Measurements from ENCODE around the gene KLHL35. TPM values are rescaled to one million over a fixed set of nuclear protein-coding genes. Genes with fewer than 3 reads are reported as not detected.
A peak's percentile ranks its signal among the peaks of the same experiment; 100 is the strongest.

Gene KLHL35
- total and polyA plus RNA-seq, 2 experiments from 2014 or later = 5.7 to 13.0 TPM

DNA sequence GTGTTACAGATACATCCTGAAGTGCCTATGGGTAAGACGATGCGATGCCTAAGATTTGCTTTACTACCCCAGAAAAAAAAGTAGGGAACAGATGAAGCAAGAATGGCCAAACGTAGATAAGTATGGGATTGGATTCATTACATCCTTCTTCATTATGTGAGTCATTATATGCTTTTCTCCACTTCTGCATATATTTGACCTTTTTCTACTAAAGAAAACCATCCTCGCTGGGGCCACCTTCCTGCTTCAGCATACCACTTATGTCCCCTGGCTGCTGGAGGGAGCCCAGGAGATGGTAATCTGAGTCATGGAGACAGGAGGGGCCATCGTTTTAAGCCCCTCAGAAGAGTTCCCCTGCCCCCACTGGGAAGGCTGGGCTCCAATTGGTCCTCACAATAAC is 14.4 kb upstream of the KLHL35 start:
- Histone ChIP-seq H3K9ac (no peak overlapping the region), H4K20me1 (ENCODE audit: insufficient read depth) (no peaks in the 10 kb centered on the region), H2AFZ (no peak overlapping the region), H3K79me2 (ENCODE audit: insufficient read depth) (no peaks in the 10 kb centered on the region), H3K4me1 (ENCODE audit: insufficient read depth) (no peaks in the 10 kb centered on the region), H3K27ac (no peak overlapping the region), H3F3A (ENCODE audit: insufficient read depth) (no peaks in the 10 kb centered on the region), H3K27me3 (replicated peaks; ENCODE audit: insufficient read depth) (no peaks in the 10 kb centered on the region), H3K4me3 (no peak overlapping the region), H3K36me3 (ENCODE audit: low read depth) (no peaks in the 10 kb centered on the region), H3K9me2 (ENCODE audit: insufficient read depth) (no peaks in the 10 kb centered on the region), H3K4me2 (ENCODE audit: unreplicated experiment) (no peak overlapping the region), H3K9me3 (ENCODE audit: low read depth) (no peaks in the 10 kb centered on the region)
- in situ Hi-C loops (cut with MboI) = loop anchor here (5.0 kb wide), 1 partner anchor 85 kb away; no protein-coding TSS in a partner anchor
- TF ChIP-seq EZH2phosphoT487 (IDR thresholded peaks at IDR 0.05; ENCODE audit: insufficient read depth, low read depth) (no peak), EZH2 (IDR thresholded peaks at IDR 0.05; ENCODE audit: insufficient read depth, poor library complexity, severe bottlenecking) (no peak)
- no peak for DNase-seq
- WGBS, 2 experiments (ENCODE audit: low coverage in 1 of 2, low lambda C conversion rate in 2 of 2, missing lambda C conversion rate in 2 of 2) = 70 to 76% methylated on average over 5 of the region's 5 CpGs

DNA sequence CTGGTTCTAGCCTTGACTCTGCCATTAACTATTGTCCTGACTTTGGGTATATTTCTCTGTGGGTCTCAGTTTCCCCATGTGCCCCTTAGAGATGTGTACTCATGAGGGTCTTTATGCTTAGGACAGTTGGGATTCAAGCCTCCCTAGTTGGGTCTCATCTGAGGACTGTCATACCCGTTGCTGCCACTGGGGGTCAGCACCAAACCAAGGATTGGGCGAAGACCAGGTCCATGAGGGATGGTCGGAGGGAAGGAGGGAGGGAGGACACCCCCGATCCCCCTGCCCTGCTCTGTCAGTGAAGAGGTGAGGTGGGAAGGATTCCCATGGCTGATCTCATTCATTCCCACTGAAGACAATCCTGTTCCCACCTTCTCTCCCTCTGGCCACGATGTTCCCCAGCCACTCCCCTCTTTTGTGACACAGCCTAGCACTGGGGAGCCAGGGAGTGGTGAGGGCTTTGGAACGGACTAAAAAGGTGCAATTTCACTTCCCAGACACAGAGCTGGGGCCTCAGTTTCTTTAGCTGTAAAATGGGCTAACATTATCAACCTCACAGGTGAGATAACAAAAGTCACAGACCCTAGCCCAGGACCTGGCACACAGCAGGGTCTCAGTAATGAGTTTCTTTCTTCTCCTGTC is 12.4 kb upstream of the KLHL35 start:
- Histone ChIP-seq H3K9me2 (ENCODE audit: insufficient read depth) (no peaks in the 10 kb centered on the region), H3K4me1 (ENCODE audit: insufficient read depth) (no peaks in the 10 kb centered on the region), H3K36me3 (ENCODE audit: low read depth) (no peaks in the 10 kb centered on the region), H3K27me3 (replicated peaks; ENCODE audit: insufficient read depth) (no peaks in the 10 kb centered on the region), H3F3A (ENCODE audit: insufficient read depth) (no peaks in the 10 kb centered on the region), H3K9ac (no peak overlapping the region), H3K4me2 (ENCODE audit: unreplicated experiment) (no peak overlapping the region), H3K4me3 (no peak overlapping the region), H2AFZ (no peak overlapping the region), H4K20me1 (ENCODE audit: insufficient read depth) (no peaks in the 10 kb centered on the region), H3K79me2 (ENCODE audit: insufficient read depth) (no peaks in the 10 kb centered on the region), H3K9me3 (ENCODE audit: low read depth) (no peaks in the 10 kb centered on the region), H3K27ac (no peak overlapping the region)
- no peak for TF ChIP-seq EZH2 (IDR thresholded peaks at IDR 0.05; ENCODE audit: insufficient read depth, poor library complexity, severe bottlenecking)
- TF ChIP-seq EZH2phosphoT487 (IDR thresholded peaks at IDR 0.05; ENCODE audit: insufficient read depth, low read depth) = no peak
- WGBS, 2 experiments (ENCODE audit: low coverage in 1 of 2, low lambda C conversion rate in 2 of 2, missing lambda C conversion rate in 2 of 2) = 1 to 8% methylated on average over 5 to 6 of the region's 6 CpGs
- DNase-seq = peak; percentile 59
- in situ Hi-C loops (cut with MboI) = loop anchor here (5.0 kb wide), 1 partner anchor 87 kb away; no protein-coding TSS in a partner anchor

DNA sequence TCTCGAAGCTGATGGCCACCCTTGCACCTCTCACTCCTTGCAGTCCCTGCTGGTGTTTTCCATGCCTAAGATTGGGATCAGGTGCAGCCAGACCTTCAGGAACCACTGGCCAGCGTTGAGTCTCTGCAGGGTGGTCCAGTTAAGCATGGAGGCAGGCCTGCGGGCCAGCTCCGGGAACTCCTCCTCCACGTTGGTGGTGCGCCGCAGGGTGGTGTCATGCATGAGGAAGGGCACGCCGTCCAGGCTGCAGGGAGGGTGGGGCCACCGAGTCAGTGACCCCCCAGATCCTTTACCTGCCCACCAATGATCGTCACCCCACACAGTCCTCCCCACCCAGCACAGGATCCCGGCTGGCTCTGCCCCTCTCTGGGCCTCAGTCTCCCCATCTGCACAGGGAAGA is 10.0 kb upstream of the KLHL35 start:
- no peaks in the 10 kb centered on the region for H3K4me1 ChIP-seq (ENCODE audit: insufficient read depth)
- no peak overlapping the region for H3K4me2 ChIP-seq (ENCODE audit: unreplicated experiment)
- no peak overlapping the region for H3K27ac ChIP-seq
- no peaks in the 10 kb centered on the region for H3K9me2 ChIP-seq (ENCODE audit: insufficient read depth)
- in situ Hi-C loops (cut with MboI) = no loop called here
- no peak overlapping the region for H2AFZ ChIP-seq
- no peaks in the 10 kb centered on the region for H3F3A ChIP-seq (ENCODE audit: insufficient read depth)
- H3K4me3 ChIP-seq = no peak overlapping the region
- no peaks in the 10 kb centered on the region for H3K79me2 ChIP-seq (ENCODE audit: insufficient read depth)
- H3K27me3 ChIP-seq (replicated peaks; ENCODE audit: insufficient read depth) = no peaks in the 10 kb centered on the region
- H3K9me3 ChIP-seq (ENCODE audit: low read depth) = no peaks in the 10 kb centered on the region
- 76 to 78% methylated on average over 6 to 12 of the region's 12 CpGs for WGBS, 2 experiments (ENCODE audit: low coverage in 1 of 2, low lambda C conversion rate in 2 of 2, missing lambda C conversion rate in 2 of 2)
- DNase-seq = no peak
- TF ChIP-seq EZH2 (IDR thresholded peaks at IDR 0.05; ENCODE audit: insufficient read depth, poor library complexity, severe bottlenecking) (no peak), EZH2phosphoT487 (IDR thresholded peaks at IDR 0.05; ENCODE audit: insufficient read depth, low read depth) (no peak)
- no peaks in the 10 kb centered on the region for H3K36me3 ChIP-seq (ENCODE audit: low read depth)
- no peaks in the 10 kb centered on the region for H4K20me1 ChIP-seq (ENCODE audit: insufficient read depth)
- H3K9ac ChIP-seq = no peak overlapping the region

DNA sequence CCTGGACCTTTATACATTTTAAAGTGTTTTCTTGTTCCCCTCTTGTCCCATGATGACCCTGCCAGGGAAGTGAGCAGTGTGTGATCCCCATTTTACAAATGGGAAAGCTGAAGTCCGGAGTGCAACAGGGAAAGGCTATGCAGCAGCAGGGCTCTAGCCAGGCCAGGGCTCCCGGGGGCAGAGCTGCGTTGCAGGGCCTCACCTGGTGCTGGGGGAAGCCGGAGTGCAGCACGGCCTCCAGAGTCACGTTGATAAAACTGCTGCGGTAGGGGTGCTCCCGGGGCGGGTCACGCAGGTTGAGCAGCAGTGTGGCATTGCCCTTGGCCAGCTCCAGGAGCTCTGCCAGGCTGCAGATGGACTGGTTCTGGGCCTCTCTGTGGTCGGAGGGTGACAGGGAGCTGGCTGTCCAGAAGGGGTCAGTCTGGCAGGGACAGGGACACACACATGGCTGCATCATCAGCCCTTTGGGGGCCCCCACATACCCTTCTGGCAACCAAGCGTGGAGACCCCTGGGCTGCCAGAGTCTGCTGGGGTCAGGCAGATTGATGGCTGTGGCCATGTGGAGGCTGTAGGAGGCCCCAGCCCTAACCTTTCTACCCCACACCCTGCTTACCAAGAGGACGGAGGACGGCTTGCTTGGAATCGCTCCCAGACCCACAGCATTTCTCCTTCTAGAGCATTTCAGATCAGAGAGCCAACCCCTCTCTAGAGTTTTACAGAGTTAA is 9.3 kb upstream of the KLHL35 start:
- in situ Hi-C loops (cut with MboI) = no loop called here
- 85 to 89% methylated on average over 15 of the region's 15 CpGs for WGBS, 2 experiments (ENCODE audit: low coverage in 1 of 2, low lambda C conversion rate in 2 of 2, missing lambda C conversion rate in 2 of 2)
- no peaks in the 10 kb centered on the region for H3K36me3 ChIP-seq (ENCODE audit: low read depth)
- no peak overlapping the region for H2AFZ ChIP-seq
- no peaks in the 10 kb centered on the region for H4K20me1 ChIP-seq (ENCODE audit: insufficient read depth)
- H3K27ac ChIP-seq = no peak overlapping the region
- no peak for DNase-seq
- no peaks in the 10 kb centered on the region for H3K4me1 ChIP-seq (ENCODE audit: insufficient read depth)
- H3K9ac ChIP-seq = no peak overlapping the region
- no peaks in the 10 kb centered on the region for H3K79me2 ChIP-seq (ENCODE audit: insufficient read depth)
- H3F3A ChIP-seq (ENCODE audit: insufficient read depth) = no peaks in the 10 kb centered on the region
- TF ChIP-seq EZH2phosphoT487 (IDR thresholded peaks at IDR 0.05; ENCODE audit: insufficient read depth, low read depth) = no peak
- no peaks in the 10 kb centered on the region for H3K9me3 ChIP-seq (ENCODE audit: low read depth)
- no peaks in the 10 kb centered on the region for H3K27me3 ChIP-seq (replicated peaks; ENCODE audit: insufficient read depth)
- no peaks in the 10 kb centered on the region for H3K9me2 ChIP-seq (ENCODE audit: insufficient read depth)
- no peak overlapping the region for H3K4me3 ChIP-seq
- H3K4me2 ChIP-seq (ENCODE audit: unreplicated experiment) = no peak overlapping the region

Measured in GM23248 (cell line).